ENCODE measurements around the gene OR2S2.

DNA sequence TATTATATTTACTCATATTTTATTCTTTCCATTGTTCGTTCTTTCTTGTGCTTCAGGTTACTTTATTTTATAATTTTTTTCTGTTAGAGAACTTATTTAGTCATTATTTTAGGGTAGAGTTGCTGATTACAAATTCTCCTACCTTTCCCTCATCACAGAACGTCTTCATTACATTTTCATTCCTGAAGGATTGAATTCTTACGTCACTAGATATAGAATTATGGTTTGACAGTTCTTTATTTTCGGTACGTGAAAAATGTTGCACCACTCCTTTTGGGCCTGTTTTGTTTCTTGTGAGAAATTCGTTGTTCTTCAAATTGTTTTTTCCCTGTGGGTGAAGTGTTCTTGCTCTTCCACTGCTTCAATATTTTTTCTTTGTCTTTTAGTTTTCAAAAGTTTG, 20.8 kb upstream of the OR2S2 start:
- TF ChIP-seq, protein P1, sequence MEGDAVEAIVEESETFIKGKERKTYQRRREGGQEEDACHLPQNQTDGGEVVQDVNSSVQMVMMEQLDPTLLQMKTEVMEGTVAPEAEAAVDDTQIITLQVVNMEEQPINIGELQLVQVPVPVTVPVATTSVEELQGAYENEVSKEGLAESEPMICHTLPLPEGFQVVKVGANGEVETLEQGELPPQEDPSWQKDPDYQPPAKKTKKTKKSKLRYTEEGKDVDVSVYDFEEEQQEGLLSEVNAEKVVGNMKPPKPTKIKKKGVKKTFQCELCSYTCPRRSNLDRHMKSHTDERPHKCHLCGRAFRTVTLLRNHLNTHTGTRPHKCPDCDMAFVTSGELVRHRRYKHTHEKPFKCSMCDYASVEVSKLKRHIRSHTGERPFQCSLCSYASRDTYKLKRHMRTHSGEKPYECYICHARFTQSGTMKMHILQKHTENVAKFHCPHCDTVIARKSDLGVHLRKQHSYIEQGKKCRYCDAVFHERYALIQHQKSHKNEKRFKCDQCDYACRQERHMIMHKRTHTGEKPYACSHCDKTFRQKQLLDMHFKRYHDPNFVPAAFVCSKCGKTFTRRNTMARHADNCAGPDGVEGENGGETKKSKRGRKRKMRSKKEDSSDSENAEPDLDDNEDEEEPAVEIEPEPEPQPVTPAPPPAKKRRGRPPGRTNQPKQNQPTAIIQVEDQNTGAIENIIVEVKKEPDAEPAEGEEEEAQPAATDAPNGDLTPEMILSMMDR (IDR thresholded peaks at IDR 0.05; ENCODE audit: extremely low read depth in 1 of 2, insufficient read depth in 1 of 2, low read depth in 1 of 2, low read length in 2 of 2): no peak
- TF ChIP-seq EZH2 (IDR thresholded peaks at IDR 0.05; ENCODE audit: borderline replicate concordance, low read depth, low read length, severe bottlenecking): no peak

Data from endothelial cell of umbilical vein (primary cell).